OCI-LY7 (cell line): ENCODE data around the gene EDAR. TPM values are rescaled to one million over a fixed set of nuclear protein-coding genes. Genes with fewer than 3 reads are reported as not detected.

Source experiments
- BruUV-seq: library from RNA; stranded (reverse); fragments of 400-500 nt; replicated peaks from 2 replicates; lab custom pipeline; 2021; lab: Mats Ljungman, UMichigan
- CTCF ChIA-PET: fragments of 300-600 bp; sonication (Branson Sonifier 250); formaldehyde crosslinking; loops from one replicate; lab custom pipeline; 2022; ENCODE audit warnings: antibody characterized with exemption; ENCODE audit not compliant: unreplicated experiment; lab: Charles Lee
- POLR2A ChIA-PET: fragments of 300-600 bp; sonication (Branson Sonifier 250); formaldehyde crosslinking; loops from one replicate; lab custom pipeline; 2022; ENCODE audit warnings: antibody characterized with exemption; lab: Charles Lee
- DNase-seq: peaks from one replicate; pipeline ENCODE4 v3.0.0-alpha.2; 2015; ENCODE audit warnings: low spot score
- H2AFZ ChIP-seq: fragments of 200-600 bp; sonication (generic), shearing (Covaris generic); 2 replicates; pipeline ENCODE4 v1.6.1; 2014; ENCODE audit warnings: mild to moderate bottlenecking, antibody characterized with exemption, low read length, moderate library complexity
- H3K27ac ChIP-seq: fragments of 200-600 bp; sonication (generic); 2 replicates; pipeline ENCODE4 v1.5.1; 2014; ENCODE audit warnings: mixed run types, low read depth, mild to moderate bottlenecking, moderate library complexity, low read length, inconsistent platforms; ENCODE audit not compliant: poor library complexity, severe bottlenecking
- H3K36me3 ChIP-seq: fragments of 200-600 bp; sonication (generic); 2 replicates; pipeline ENCODE4 v1.6.1; 2014; ENCODE audit warnings: mild to moderate bottlenecking, antibody characterized with exemption, low read length, moderate library complexity, mixed read lengths; ENCODE audit not compliant: insufficient read depth
- H3K4me1 ChIP-seq: fragments of 200-600 bp; sonication (generic); 2 replicates; pipeline ENCODE4 v1.5.1; 2014; ENCODE audit warnings: mild to moderate bottlenecking, low read length; ENCODE audit not compliant: insufficient read depth, poor library complexity, severe bottlenecking
- H3K4me2 ChIP-seq: fragments of 200-600 bp; sonication (generic); 2 replicates; pipeline ENCODE4 v1.6.1; 2014; ENCODE audit warnings: mild to moderate bottlenecking, low read length
- H3K4me3 ChIP-seq: fragments of 200-600 bp; sonication (generic); 2 replicates; pipeline ENCODE4 v1.5.1; 2014; ENCODE audit warnings: mild to moderate bottlenecking, low read depth, low read length; ENCODE audit not compliant: poor library complexity, severe bottlenecking
- H3K79me2 ChIP-seq: fragments of 200-600 bp; sonication (generic); 2 replicates; pipeline ENCODE4 v1.6.1; 2016; ENCODE audit warnings: low read depth, mild to moderate bottlenecking, low read length, moderate library complexity, mixed read lengths; ENCODE audit not compliant: insufficient read depth
- H3K9me2 ChIP-seq: fragments of 200-600 bp; sonication (generic); 2 replicates; pipeline ENCODE4 v1.6.1; 2016; ENCODE audit warnings: mild to moderate bottlenecking, low read length, mixed read lengths; ENCODE audit not compliant: insufficient read depth
- H3K9me3 ChIP-seq: fragments of 200-600 bp; sonication (generic); 2 replicates; pipeline ENCODE4 v1.6.1; 2014; ENCODE audit warnings: mild to moderate bottlenecking, mixed run types, low read length, mixed read lengths
- H4K20me1 ChIP-seq: fragments of 200-600 bp; sonication (generic); 2 replicates; pipeline ENCODE4 v1.6.1; 2014; ENCODE audit warnings: mild to moderate bottlenecking, antibody characterized with exemption, low read length, moderate library complexity, mixed read lengths; ENCODE audit not compliant: insufficient read depth
- EZH2phosphoT487 ChIP-seq: fragments of 200-600 bp; sonication (generic); IDR thresholded peaks from 2 replicates; pipeline ENCODE4 v1.6.1; 2018; ENCODE audit warnings: low read depth, borderline replicate concordance, mild to moderate bottlenecking, mixed run types, antibody characterized with exemption, low read length, moderate library complexity, mixed read lengths
- intact Hi-C: fragments of 100-400 bp; cut with micrococcal nuclease; formaldehyde crosslinking; loops from one replicate; pipeline ENCODE4 v1.10.0; 2022; ENCODE audit not compliant: unreplicated experiment
- total RNA-seq, 2 experiments: library from RNA; depleted of rRNA in 1 of 2; stranded (reverse); fragments of >200 nt in 1 of 2; shearing (Covaris generic) in 1 of 2; gene quantifications; 2 replicates each; pipeline ENCODE4 v1.2.3, GENCODE V29; 2014 to 2022
- TF ChIP-seq, protein P1 (sequence below): fragments of 200-600 bp; sonication (generic); conservative IDR thresholded peaks from 2 replicates; pipeline ENCODE4 v1.5.1; 2014; ENCODE audit warnings: mild to moderate bottlenecking, antibody characterized with exemption, low read length, moderate library complexity, mixed read lengths

EDAR gene
- total RNA-seq, 2 experiments from 2014 or later = not detected

DNA sequence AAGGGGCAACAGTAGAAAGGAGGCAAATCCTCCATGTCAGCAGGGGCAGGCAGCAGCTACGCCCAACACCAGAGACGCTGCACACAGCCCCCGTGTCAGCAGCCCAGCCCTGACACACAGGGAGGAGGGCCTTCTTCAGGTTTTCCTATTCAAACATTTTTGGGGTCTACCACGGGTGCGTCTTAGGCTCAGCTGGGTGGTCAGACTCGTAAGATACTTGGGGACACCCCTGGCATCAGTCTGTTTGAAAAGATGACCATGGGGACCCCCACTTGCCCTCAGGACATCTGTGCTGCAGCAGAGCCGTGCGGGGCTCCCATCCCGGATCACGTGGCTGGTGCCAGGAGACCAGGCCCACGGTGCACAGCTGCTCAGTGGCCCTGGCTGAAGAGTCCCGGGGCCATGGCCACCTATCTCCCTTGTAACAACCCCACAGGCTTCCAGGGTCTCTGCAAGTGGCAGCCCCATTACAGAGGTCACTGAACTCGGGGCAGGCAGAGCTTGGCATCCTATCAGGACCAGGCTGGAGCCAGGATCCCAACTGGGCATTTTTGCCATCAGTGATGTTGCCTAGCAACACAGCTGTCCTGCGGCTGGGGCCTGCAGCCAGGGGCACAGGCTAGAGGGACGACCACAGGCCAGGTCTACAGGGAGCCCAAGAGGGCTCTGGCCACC is 82.5 kb downstream of the EDAR start:
- no peaks in the 10 kb centered on the region for H3K9me2 ChIP-seq
- H3K9me3 ChIP-seq = no peaks in the 10 kb centered on the region
- no peak overlapping the region for H3K27ac ChIP-seq
- H4K20me1 ChIP-seq = no peaks in the 10 kb centered on the region
- POLR2A ChIA-PET = no interaction called here
- CTCF ChIA-PET = no interaction called here
- no peak overlapping the region for H3K4me3 ChIP-seq
- H3K4me2 ChIP-seq = no peak overlapping the region
- no peaks in the 10 kb centered on the region for H3K79me2 ChIP-seq
- no peaks in the 10 kb centered on the region for H3K4me1 ChIP-seq
- H3K36me3 ChIP-seq = no peaks in the 10 kb centered on the region
- BruUV-seq = no TSS peak
- no peak for DNase-seq
- H2AFZ ChIP-seq = no peak overlapping the region
- intact Hi-C loops = no loop called here
- TF ChIP-seq, protein P1, sequence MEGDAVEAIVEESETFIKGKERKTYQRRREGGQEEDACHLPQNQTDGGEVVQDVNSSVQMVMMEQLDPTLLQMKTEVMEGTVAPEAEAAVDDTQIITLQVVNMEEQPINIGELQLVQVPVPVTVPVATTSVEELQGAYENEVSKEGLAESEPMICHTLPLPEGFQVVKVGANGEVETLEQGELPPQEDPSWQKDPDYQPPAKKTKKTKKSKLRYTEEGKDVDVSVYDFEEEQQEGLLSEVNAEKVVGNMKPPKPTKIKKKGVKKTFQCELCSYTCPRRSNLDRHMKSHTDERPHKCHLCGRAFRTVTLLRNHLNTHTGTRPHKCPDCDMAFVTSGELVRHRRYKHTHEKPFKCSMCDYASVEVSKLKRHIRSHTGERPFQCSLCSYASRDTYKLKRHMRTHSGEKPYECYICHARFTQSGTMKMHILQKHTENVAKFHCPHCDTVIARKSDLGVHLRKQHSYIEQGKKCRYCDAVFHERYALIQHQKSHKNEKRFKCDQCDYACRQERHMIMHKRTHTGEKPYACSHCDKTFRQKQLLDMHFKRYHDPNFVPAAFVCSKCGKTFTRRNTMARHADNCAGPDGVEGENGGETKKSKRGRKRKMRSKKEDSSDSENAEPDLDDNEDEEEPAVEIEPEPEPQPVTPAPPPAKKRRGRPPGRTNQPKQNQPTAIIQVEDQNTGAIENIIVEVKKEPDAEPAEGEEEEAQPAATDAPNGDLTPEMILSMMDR = no peak
- TF ChIP-seq EZH2phosphoT487 = no peak

DNA sequence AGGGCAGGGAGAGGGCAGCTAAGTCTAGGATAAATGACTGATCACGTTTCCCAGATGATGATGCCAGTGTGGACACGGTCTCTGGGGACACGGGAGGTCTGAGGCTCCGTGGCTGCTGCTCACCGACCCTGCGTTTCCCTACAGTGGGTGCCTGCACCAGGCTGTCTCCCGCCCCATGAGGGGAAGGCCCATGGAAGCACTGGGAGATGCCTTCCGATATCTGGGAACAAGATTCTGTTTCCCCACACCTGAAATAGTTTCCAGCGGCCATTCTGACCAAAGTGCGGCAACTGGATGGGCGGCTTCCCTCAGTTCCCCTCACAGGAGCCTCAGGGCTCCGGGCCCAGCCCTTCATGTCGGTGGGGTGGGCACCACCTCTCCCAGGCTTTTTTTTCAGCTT is 83.1 kb downstream of the EDAR start:
- no peak overlapping the region for H3K4me2 ChIP-seq
- H3K9me3 ChIP-seq = no peaks in the 10 kb centered on the region
- no peaks in the 10 kb centered on the region for H3K36me3 ChIP-seq
- H3K79me2 ChIP-seq = no peaks in the 10 kb centered on the region
- H2AFZ ChIP-seq = no peak overlapping the region
- H3K4me1 ChIP-seq = no peaks in the 10 kb centered on the region
- no peak for TF ChIP-seq EZH2phosphoT487
- intact Hi-C loops = no loop called here
- no peak for DNase-seq
- no peaks in the 10 kb centered on the region for H4K20me1 ChIP-seq
- H3K4me3 ChIP-seq = no peak overlapping the region
- H3K27ac ChIP-seq = no peak overlapping the region
- ChIA-PET POLR2A (no interaction called here), CTCF (no interaction called here)
- BruUV-seq = no TSS peak
- H3K9me2 ChIP-seq = no peaks in the 10 kb centered on the region

DNA sequence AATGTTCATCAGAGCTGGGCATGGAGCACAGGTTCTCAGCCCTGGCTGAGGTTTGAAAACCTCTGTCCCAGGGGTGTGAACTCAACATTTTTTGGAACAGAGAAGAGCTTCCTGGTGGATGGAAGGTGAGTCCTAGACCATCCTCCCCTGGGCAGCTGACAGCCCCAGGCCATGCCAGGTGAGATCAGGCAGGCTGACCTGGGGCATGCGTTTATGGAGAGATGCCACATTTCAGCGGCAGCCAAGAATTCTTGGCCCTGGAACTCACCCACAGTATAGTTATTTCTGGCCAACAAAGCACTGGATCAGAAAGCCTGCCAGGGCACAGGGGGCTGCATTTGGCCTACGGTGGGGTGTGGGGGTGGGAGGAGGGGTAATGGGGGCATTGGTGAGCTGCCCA is 83.8 kb downstream of the EDAR start:
- Histone ChIP-seq H3K9me2 (no peaks in the 10 kb centered on the region), H3K79me2 (no peaks in the 10 kb centered on the region), H3K4me1 (no peaks in the 10 kb centered on the region), H3K27ac (no peak overlapping the region), H3K4me3 (no peak overlapping the region), H2AFZ (no peak overlapping the region), H3K4me2 (no peak overlapping the region), H3K36me3 (no peaks in the 10 kb centered on the region), H4K20me1 (no peaks in the 10 kb centered on the region), H3K9me3 (no peaks in the 10 kb centered on the region)
- DNase-seq = no peak
- intact Hi-C loops = no loop called here
- no peak for TF ChIP-seq EZH2phosphoT487
- TF ChIP-seq, protein P1 = no peak
- CTCF ChIA-PET = no interaction called here
- no TSS peak for BruUV-seq
- POLR2A ChIA-PET = no interaction called here
